IMR-90 (cell line): ENCODE data around the gene ATP8B3. TPM values are rescaled to one million over a fixed set of nuclear protein-coding genes. Genes with fewer than 3 reads are reported as not detected.

ENCODE experiments used
- ATAC-seq: fragments of 200-7000 bp; cut with Tn5 transposase; 2 replicates; pipeline ENCODE4 v1.9.1; 2020; ENCODE audit warnings: low read depth, mild to moderate bottlenecking, moderate library complexity
- BruUV-seq: library from RNA; stranded (reverse); fragments of 400-500 nt; replicated peaks from 2 replicates; lab custom pipeline; 2021; lab: Mats Ljungman, UMichigan
- CTCF ChIA-PET: fragments of 300-600 bp; formaldehyde crosslinking; extraction: SDS; loops from one replicate; lab custom pipeline; 2021; ENCODE audit warnings: antibody characterized with exemption; lab: Yijun Ruan, JAX
- POLR2A ChIA-PET: fragments of 300-600 bp; sonication (Branson Sonifier 250); formaldehyde crosslinking; loops from one replicate; lab custom pipeline; 2022; ENCODE audit warnings: antibody characterized with exemption; ENCODE audit not compliant: unreplicated experiment; lab: Charles Lee
- DNase-seq: peaks from one replicate; pipeline ENCODE4 v3.0.0; 2013
- H2AFZ ChIP-seq: replicated peaks from 2 replicates; pipeline ENCODE3; 2013; ENCODE audit warnings: low read length, mild to moderate bottlenecking; ENCODE audit not compliant: poor library complexity
- H2AK5ac ChIP-seq: 2 replicates; pipeline ENCODE4 v1.6.1; 2013; ENCODE audit warnings: low read depth, low read length, inconsistent platforms
- H2AK9ac ChIP-seq: replicated peaks from 2 replicates; pipeline ENCODE3; 2013; ENCODE audit warnings: mild to moderate bottlenecking, low read depth, low read length, moderate library complexity; ENCODE audit not compliant: poor library complexity
- H2BK120ac ChIP-seq: 2 replicates; pipeline ENCODE4 v1.6.1; 2013; ENCODE audit warnings: low read depth, low read length, inconsistent platforms
- H2BK15ac ChIP-seq: 3 replicates; pipeline ENCODE4 v1.6.1; 2013; ENCODE audit warnings: low read depth, low read length, inconsistent platforms
- H2BK20ac ChIP-seq: 2 replicates; pipeline ENCODE4 v1.6.1; 2013; ENCODE audit warnings: low read depth, mild to moderate bottlenecking, inconsistent platforms, low read length, moderate library complexity
- H2BK5ac ChIP-seq: 2 replicates; pipeline ENCODE4 v1.6.1; 2013; ENCODE audit warnings: mild to moderate bottlenecking, low read depth, low read length, inconsistent platforms; ENCODE audit not compliant: poor library complexity, severe bottlenecking
- H3K14ac ChIP-seq: replicated peaks from 2 replicates; pipeline ENCODE4 v1.6.1; 2013; ENCODE audit warnings: low read depth, low read length, inconsistent platforms
- H3K18ac ChIP-seq: 2 replicates; pipeline ENCODE4 v1.6.1; 2013; ENCODE audit warnings: low read depth, low read length, control low read depth
- H3K23ac ChIP-seq: 2 replicates; pipeline ENCODE4 v1.6.1; 2013; ENCODE audit warnings: low read depth, low read length, inconsistent platforms
- H3K27ac ChIP-seq: 2 replicates; pipeline ENCODE4 v1.5.1; 2013; ENCODE audit warnings: mild to moderate bottlenecking, control low read depth, low read length; ENCODE audit not compliant: insufficient read depth
- H3K27me3 ChIP-seq: 2 replicates; pipeline ENCODE4 v1.6.1; 2013; ENCODE audit warnings: low read length; ENCODE audit not compliant: control insufficient read depth, insufficient read depth
- H3K36me3 ChIP-seq: 2 replicates; pipeline ENCODE4 v1.6.1; 2013; ENCODE audit warnings: low read length, mixed read lengths; ENCODE audit not compliant: control insufficient read depth, insufficient read depth
- H3K4ac ChIP-seq: 2 replicates; pipeline ENCODE4 v1.6.1; 2013; ENCODE audit warnings: low read depth, low read length, inconsistent platforms
- H3K4me1 ChIP-seq: 2 replicates; pipeline ENCODE4 v1.6.1; 2013; ENCODE audit warnings: low read length, mixed read lengths; ENCODE audit not compliant: control insufficient read depth, insufficient read depth
- H3K4me2 ChIP-seq: 2 replicates; pipeline ENCODE4 v1.6.1; 2013; ENCODE audit warnings: low read depth, mild to moderate bottlenecking, control low read depth, low read length, moderate library complexity
- H3K4me3 ChIP-seq: 2 replicates; pipeline ENCODE4 v1.5.1; 2013; ENCODE audit warnings: low read depth, mild to moderate bottlenecking, control low read depth, low read length, moderate library complexity; ENCODE audit not compliant: insufficient read depth
- H3K56ac ChIP-seq: 2 replicates; pipeline ENCODE4 v1.6.1; 2013; ENCODE audit warnings: low read length, inconsistent platforms; ENCODE audit not compliant: insufficient read depth; ENCODE audit errors: extremely low read depth
- H3K79me1 ChIP-seq, 2 experiments: 2 replicates each; pipeline ENCODE4 v1.6.1; 2013; ENCODE audit warnings: low read length in 2 of 2, inconsistent platforms in 1 of 2, low read depth in 1 of 2
- H3K9ac ChIP-seq: 2 replicates; pipeline ENCODE4 v1.6.1; 2013; ENCODE audit warnings: low read depth, low read length, control low read depth
- H3K9me1 ChIP-seq: 2 replicates; pipeline ENCODE4 v1.6.1; 2013; ENCODE audit warnings: low read length, inconsistent platforms; ENCODE audit not compliant: insufficient read depth
- H3K9me3 ChIP-seq: 2 replicates; pipeline ENCODE4 v1.6.1; 2013; ENCODE audit warnings: low read length; ENCODE audit not compliant: control insufficient read depth, insufficient read depth
- H4K20me1 ChIP-seq: 2 replicates; pipeline ENCODE4 v1.6.1; 2013; ENCODE audit warnings: low read length, inconsistent platforms; ENCODE audit not compliant: insufficient read depth
- H4K5ac ChIP-seq: 2 replicates; pipeline ENCODE4 v1.6.1; 2013; ENCODE audit warnings: mild to moderate bottlenecking, low read depth, low read length, control low read depth
- H4K8ac ChIP-seq, 2 experiments: 2 replicates each; pipeline ENCODE4 v1.6.1; 2013; ENCODE audit warnings: low read depth in 2 of 2, low read length in 2 of 2, control low read depth in 1 of 2, inconsistent platforms in 1 of 2
- H4K91ac ChIP-seq: 2 replicates; pipeline ENCODE4 v1.6.1; 2013; ENCODE audit warnings: low read depth, low read length, inconsistent platforms; ENCODE audit not compliant: insufficient read depth
- FOS ChIP-seq: fragments of 150-350 bp; IDR thresholded peaks from 2 replicates; pipeline ENCODE4 v1.6.1; 2016; ENCODE audit warnings: low read depth, low read length
- MAFK ChIP-seq: IDR thresholded peaks from 2 replicates; pipeline ENCODE4 v1.6.1; 2012; ENCODE audit warnings: low read depth, low read length, improper control_type of control experiment
- MAZ ChIP-seq: IDR thresholded peaks from 2 replicates; pipeline ENCODE4 v1.6.1; 2012; ENCODE audit warnings: low read depth, mild to moderate bottlenecking, low read length, improper control_type of control experiment, moderate library complexity, borderline replicate concordance
- MXI1 ChIP-seq: IDR thresholded peaks from 2 replicates; pipeline ENCODE4 v1.6.1; 2012; ENCODE audit warnings: low read depth, mild to moderate bottlenecking, low read length, moderate library complexity, borderline replicate concordance
- POLR2A ChIP-seq: IDR thresholded peaks from 2 replicates; pipeline ENCODE4 v1.6.1; 2012; ENCODE audit warnings: mild to moderate bottlenecking, low read depth, low read length
- RAD21 ChIP-seq: IDR thresholded peaks from 2 replicates; pipeline ENCODE4 v1.6.1; 2012; ENCODE audit warnings: low read length, improper control_type of control experiment
- RFX5 ChIP-seq: IDR thresholded peaks from 2 replicates; pipeline ENCODE4 v1.8.0; 2012; ENCODE audit warnings: low read depth, mild to moderate bottlenecking, low read length, moderate library complexity
- SMC3 ChIP-seq: fragments of 150-350 bp; IDR thresholded peaks from 2 replicates; pipeline ENCODE4 v1.6.1; 2016; ENCODE audit warnings: low read depth, mild to moderate bottlenecking, antibody characterized with exemption, low read length, moderate library complexity
- WGBS, 2 experiments: methylation state at CpG; one replicate each; pipeline versions ENCODE4 v1.1.5 to v1.1.7; 2013; ENCODE audit warnings: missing lambda C conversion rate in 2 of 2; ENCODE audit not compliant: insufficient read length in 1 of 2; ENCODE audit errors: extremely low coverage in 2 of 2; 5-methylcytosine and 5-hydroxymethylcytosine counted together
- dilution Hi-C: fragments of 300-500 bp; cut with HindIII; formaldehyde crosslinking; loops from one replicate; pipeline ENCODE4 v1.14.3; 2018; ENCODE audit warnings: low sequenced_read_pairs; ENCODE audit not compliant: unreplicated experiment
- in situ Hi-C: fragments of 300-500 bp; cut with MboI; formaldehyde crosslinking; loops from 3 replicates; pipeline ENCODE4 v1.14.3; 2019; ENCODE audit warnings: low sequenced_read_pairs, inconsistent platforms, mixed read lengths
- intact Hi-C: fragments of 100-400 bp; cut with micrococcal nuclease; formaldehyde crosslinking; loops from 2 replicates; pipeline ENCODE4 v1.10.0; 2022
- polyA plus RNA-seq, 3 experiments: library from polyadenylated mRNA; depleted of rRNA; stranded (reverse); fragments of >200 nt; gene quantifications; 2 replicates each; pipeline ENCODE4 v1.2.3, GENCODE V29; 2012; ENCODE audit warnings: low replicate concordance in 1 of 3
- total RNA-seq: library from RNA; depleted of rRNA; stranded (reverse); fragments of >200 nt; gene quantifications from 2 replicates; pipeline ENCODE4 v1.2.3, GENCODE V29; 2012
- TF ChIP-seq, protein P1 (sequence below): conservative IDR thresholded peaks from 2 replicates; pipeline ENCODE4 v1.5.1; 2012; ENCODE audit warnings: mild to moderate bottlenecking, low read depth, low read length, improper control_type of control experiment

ATP8B3 gene
- total and polyA plus RNA-seq, 2 of the 4 experiments (the other 2 are of a cell fraction) = 1.6 to 8.1 TPM

DNA sequence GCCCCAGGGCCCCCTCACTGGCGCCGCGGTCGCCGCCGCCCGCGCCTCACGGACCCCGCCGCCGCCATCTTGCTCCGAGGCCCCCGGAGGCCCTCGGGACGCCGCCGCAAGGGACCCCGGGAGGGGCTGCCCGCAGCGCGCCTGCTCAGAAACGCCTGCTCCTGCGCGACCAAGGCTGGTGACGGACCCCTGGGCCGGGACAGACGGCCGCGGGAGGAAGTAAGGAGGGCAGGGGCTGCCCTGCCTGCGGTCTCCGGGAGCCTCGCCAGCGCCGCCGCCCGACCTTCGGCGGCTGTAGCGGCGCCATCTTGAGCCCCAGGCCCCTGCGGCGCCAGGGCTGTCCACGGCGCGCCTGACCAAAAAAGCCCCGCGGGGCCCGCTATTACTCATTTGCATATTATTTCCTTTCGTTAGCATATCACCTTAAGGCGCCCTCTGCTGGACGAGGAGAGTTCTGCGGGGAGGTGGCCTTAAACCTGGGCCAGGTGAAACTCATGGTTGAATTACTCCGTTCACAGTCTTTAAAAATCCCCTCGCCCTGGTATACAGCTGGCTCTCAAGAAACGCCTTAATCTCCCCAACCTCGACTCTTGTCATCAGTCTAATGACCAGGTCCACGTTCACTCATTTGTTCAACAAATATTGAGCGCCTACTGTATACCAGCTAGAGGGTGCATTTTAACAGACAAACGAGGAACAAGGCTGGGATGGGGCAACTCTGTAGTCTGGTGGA, 36.5 kb upstream of the ATP8B3 start, which contains the start of gene REXO1:
Gene REXO1, minus strand, starts transcription at position 85 of the 733 bp plus-strand sequence. CDS start 125 bp downstream, outside the sequence.
- Histone ChIP-seq H2BK15ac (peak within 1 kb of the TSS; percentile 67; the same call in 1 of the 3 replicates), H4K5ac (peak within 1 kb of the TSS; percentile 93), H3K27me3 (no peaks in the 10 kb centered on the region), H2AK5ac (peak within 1 kb of the TSS; percentile 70), H3K36me3 (peaks cover 2% of the 10 kb centered on the region; the same call in 1 of the 2 replicates), H3K4me3 (peak within 1 kb of the TSS; percentile 100), H3K9ac (peak within 1 kb of the TSS; percentile 92), H2BK20ac (no peak within 1 kb of the TSS), H3K56ac (peak within 1 kb of the TSS; percentile 83), H3K9me3 (no peaks in the 10 kb centered on the region), H2BK120ac (peak within 1 kb of the TSS; percentile 94; the same call in 1 of the 2 replicates), H2AFZ (peak within 1 kb of the TSS; percentile 98), H3K27ac (peak within 1 kb of the TSS; percentile 99), H4K8ac (peak within 1 kb of the TSS in 1 of 2 experiments; percentile 99; a peak in 3 of 4 replicates), H3K9me1 (no peaks in the 10 kb centered on the region), H2AK9ac (peak within 1 kb of the TSS; percentile 99), H3K4ac (peak within 1 kb of the TSS; percentile 97), H3K23ac (peak within 1 kb of the TSS; percentile 89; the same call in 1 of the 2 replicates), H3K4me2 (peak within 1 kb of the TSS; percentile 98), H3K14ac (peak within 1 kb of the TSS; percentile 98), H3K4me1 (peaks cover 12% of the 10 kb centered on the region), H3K18ac (peak within 1 kb of the TSS; percentile 94), H3K79me1 (peaks cover 8 to 78% of the 10 kb centered on the region in 2 experiments; a peak in 3 of 4 replicates), H4K91ac (peak within 1 kb of the TSS; percentile 97), H4K20me1 (peaks cover 64% of the 10 kb centered on the region), H2BK5ac (peak within 1 kb of the TSS; percentile 99)
- WGBS, 2 experiments = 2% methylated on average over 33 of the region's 60 CpGs; no CpG with 5 or more reads in 1 of the 2 experiments
- TF ChIP-seq MAZ (peak; percentile 55; the same call in 1 of the 2 replicates), MXI1 (no peak), RFX5 (no peak), SMC3 (peak; percentile 34; the same call in 1 of the 2 replicates), FOS (no peak), RAD21 (peak; percentile 28; the same call in 1 of the 2 replicates), MAFK (no peak), POLR2A (peak; percentile 89)
- TF ChIP-seq, protein P1, sequence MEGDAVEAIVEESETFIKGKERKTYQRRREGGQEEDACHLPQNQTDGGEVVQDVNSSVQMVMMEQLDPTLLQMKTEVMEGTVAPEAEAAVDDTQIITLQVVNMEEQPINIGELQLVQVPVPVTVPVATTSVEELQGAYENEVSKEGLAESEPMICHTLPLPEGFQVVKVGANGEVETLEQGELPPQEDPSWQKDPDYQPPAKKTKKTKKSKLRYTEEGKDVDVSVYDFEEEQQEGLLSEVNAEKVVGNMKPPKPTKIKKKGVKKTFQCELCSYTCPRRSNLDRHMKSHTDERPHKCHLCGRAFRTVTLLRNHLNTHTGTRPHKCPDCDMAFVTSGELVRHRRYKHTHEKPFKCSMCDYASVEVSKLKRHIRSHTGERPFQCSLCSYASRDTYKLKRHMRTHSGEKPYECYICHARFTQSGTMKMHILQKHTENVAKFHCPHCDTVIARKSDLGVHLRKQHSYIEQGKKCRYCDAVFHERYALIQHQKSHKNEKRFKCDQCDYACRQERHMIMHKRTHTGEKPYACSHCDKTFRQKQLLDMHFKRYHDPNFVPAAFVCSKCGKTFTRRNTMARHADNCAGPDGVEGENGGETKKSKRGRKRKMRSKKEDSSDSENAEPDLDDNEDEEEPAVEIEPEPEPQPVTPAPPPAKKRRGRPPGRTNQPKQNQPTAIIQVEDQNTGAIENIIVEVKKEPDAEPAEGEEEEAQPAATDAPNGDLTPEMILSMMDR = peak; percentile 87
- dilution Hi-C loops = no loop called here
- ChIA-PET POLR2A (no interaction called here), CTCF (interaction anchor here (1.2 kb wide), 1 partner anchor 11 kb away, joined by 3 read pairs; no protein-coding TSS in a partner anchor)
- no TSS peak for BruUV-seq
- peak; percentile 87 for DNase-seq
- in situ Hi-C loops = no loop called here
- peak; percentile 88 for ATAC-seq
- intact Hi-C loops = no loop called here
